HUES64 (cell line): ENCODE results near the gene WWOX.

Source experiments
- H3K27ac ChIP-seq: 2 replicates; pipeline ENCODE4 v1.7.0; 2013; ENCODE audit warnings: low read depth, low read length, inconsistent platforms
- H3K27me3 ChIP-seq: 2 replicates; pipeline ENCODE4 v1.6.1; 2013; ENCODE audit warnings: mild to moderate bottlenecking, low read length; ENCODE audit not compliant: insufficient read depth
- H3K36me3 ChIP-seq: 2 replicates; pipeline ENCODE4 v1.6.1; 2013; ENCODE audit warnings: mild to moderate bottlenecking, low read length; ENCODE audit not compliant: insufficient read depth
- H3K4me1 ChIP-seq: 2 replicates; pipeline ENCODE4 v1.6.1; 2013; ENCODE audit warnings: mild to moderate bottlenecking, low read length, moderate library complexity; ENCODE audit not compliant: insufficient read depth
- H3K4me3 ChIP-seq: 2 replicates; pipeline ENCODE4 v1.5.1; 2013; ENCODE audit warnings: mild to moderate bottlenecking, low read length, moderate library complexity
- H3K9ac ChIP-seq: 2 replicates; pipeline ENCODE4 v1.6.1; 2013; ENCODE audit warnings: mild to moderate bottlenecking, low read depth, low read length
- H3K9me3 ChIP-seq: 2 replicates; pipeline ENCODE4 v1.6.1; 2013; ENCODE audit warnings: low read depth, low read length; ENCODE audit not compliant: insufficient read depth
- WGBS: fragments of 150-250, 120-280 bp; methylation state at CpG from one replicate; pipeline ENCODE4 v1.1.7; 2013; ENCODE audit warnings: missing lambda C conversion rate; 5-methylcytosine and 5-hydroxymethylcytosine counted together

Gene WWOX

GRCh38 chr16:78731785-78732184, 632.3 kb downstream of the WWOX start:
- Histone ChIP-seq H3K9me3 (no peaks in the 10 kb centered on the region), H3K9ac (no peak overlapping the region), H3K27me3 (no peaks in the 10 kb centered on the region), H3K4me3 (no peak overlapping the region), H3K4me1 (no peaks in the 10 kb centered on the region), H3K36me3 (no peaks in the 10 kb centered on the region), H3K27ac (no peak overlapping the region)
- WGBS = 100% methylated on average over 1 of the region's 1 CpG

- WGBS = 94% methylated on average over 6 of the region's 7 CpGs
- no peaks in the 10 kb centered on the region for H3K9me3 ChIP-seq
- H3K27ac ChIP-seq = no peak overlapping the region
Observed at GRCh38 chr16:78732696-78733095, 633.2 kb downstream of the WWOX start.

GRCh38 chr16:78735337-78735736, 635.9 kb downstream of the WWOX start:
- no peak overlapping the region for H3K4me3 ChIP-seq
- H3K4me1 ChIP-seq = no peaks in the 10 kb centered on the region
- H3K36me3 ChIP-seq = no peaks in the 10 kb centered on the region
- no peaks in the 10 kb centered on the region for H3K27me3 ChIP-seq
- H3K9me3 ChIP-seq = no peaks in the 10 kb centered on the region
- no peak overlapping the region for H3K9ac ChIP-seq
- 97% methylated on average over 6 of the region's 6 CpGs for WGBS
- no peak overlapping the region for H3K27ac ChIP-seq

More at GRCh38 chr16:78732696-78733095, 633.2 kb downstream of the WWOX start:
- Histone ChIP-seq H3K4me3 (no peak overlapping the region), H3K27me3 (no peaks in the 10 kb centered on the region), H3K9ac (no peak overlapping the region), H3K4me1 (no peaks in the 10 kb centered on the region), H3K36me3 (no peaks in the 10 kb centered on the region)

DNA sequence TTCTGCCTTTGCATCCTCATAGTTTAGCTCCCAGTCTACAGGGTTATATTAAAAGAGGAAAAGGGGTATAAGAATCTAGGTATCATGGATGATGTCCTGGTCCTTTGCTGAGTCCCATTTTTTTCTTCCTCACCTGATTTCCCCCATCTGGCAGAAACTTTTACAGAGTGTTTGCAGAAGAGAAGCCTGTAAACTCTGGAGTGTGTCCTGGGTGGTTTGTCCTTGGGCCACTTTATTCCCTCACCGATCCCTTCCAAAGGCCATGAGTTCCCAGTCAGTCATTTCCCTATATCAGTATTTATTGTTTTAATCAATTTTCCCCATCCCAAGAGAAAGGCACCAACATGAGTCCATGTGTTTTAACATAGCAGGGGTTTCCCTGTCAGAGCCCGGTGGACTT, 638.2 kb downstream of the WWOX start:
- no peaks in the 10 kb centered on the region for H3K9me3 ChIP-seq
- no peaks in the 10 kb centered on the region for H3K36me3 ChIP-seq
- H3K27ac ChIP-seq = no peak overlapping the region
- H3K4me1 ChIP-seq = no peaks in the 10 kb centered on the region
- WGBS = 98% methylated on average over 1 of the region's 2 CpGs
- no peak overlapping the region for H3K9ac ChIP-seq
- H3K4me3 ChIP-seq = no peak overlapping the region
- H3K27me3 ChIP-seq = no peaks in the 10 kb centered on the region

GRCh38 chr16:78738557-78738956, 639.1 kb downstream of the WWOX start:
- Histone ChIP-seq H3K4me1 (no peaks in the 10 kb centered on the region), H3K36me3 (no peaks in the 10 kb centered on the region), H3K9ac (no peak overlapping the region), H3K27ac (no peak overlapping the region), H3K4me3 (no peak overlapping the region), H3K9me3 (no peaks in the 10 kb centered on the region), H3K27me3 (no peaks in the 10 kb centered on the region)
- WGBS = 94% methylated on average over 5 of the region's 5 CpGs

DNA sequence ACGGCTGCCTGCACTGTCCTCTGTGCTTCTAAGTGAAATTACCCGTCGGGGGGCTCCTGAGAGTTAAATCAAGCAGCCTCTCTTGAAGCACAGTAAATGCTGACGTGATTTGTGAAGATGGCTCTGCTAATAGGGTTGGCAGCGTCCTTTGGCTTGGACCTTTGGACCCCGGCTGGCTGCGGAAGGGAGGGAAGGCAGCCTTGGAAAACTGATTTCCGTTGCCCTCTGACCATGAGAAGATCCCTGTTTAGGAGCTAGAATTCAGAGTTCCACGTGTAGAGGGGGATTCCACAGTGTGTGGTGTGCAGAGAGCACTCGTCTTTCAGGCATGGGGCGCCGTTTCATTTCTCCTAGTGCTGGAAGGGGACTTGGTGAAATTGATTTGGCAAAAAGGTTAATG, 640.8 kb downstream of the WWOX start:
- no peak overlapping the region for H3K27ac ChIP-seq
- H3K36me3 ChIP-seq = no peaks in the 10 kb centered on the region
- H3K4me3 ChIP-seq = no peak overlapping the region
- H3K27me3 ChIP-seq = no peaks in the 10 kb centered on the region
- no peak overlapping the region for H3K9ac ChIP-seq
- 93% methylated on average over 12 of the region's 12 CpGs for WGBS
- no peaks in the 10 kb centered on the region for H3K9me3 ChIP-seq
- no peaks in the 10 kb centered on the region for H3K4me1 ChIP-seq

DNA sequence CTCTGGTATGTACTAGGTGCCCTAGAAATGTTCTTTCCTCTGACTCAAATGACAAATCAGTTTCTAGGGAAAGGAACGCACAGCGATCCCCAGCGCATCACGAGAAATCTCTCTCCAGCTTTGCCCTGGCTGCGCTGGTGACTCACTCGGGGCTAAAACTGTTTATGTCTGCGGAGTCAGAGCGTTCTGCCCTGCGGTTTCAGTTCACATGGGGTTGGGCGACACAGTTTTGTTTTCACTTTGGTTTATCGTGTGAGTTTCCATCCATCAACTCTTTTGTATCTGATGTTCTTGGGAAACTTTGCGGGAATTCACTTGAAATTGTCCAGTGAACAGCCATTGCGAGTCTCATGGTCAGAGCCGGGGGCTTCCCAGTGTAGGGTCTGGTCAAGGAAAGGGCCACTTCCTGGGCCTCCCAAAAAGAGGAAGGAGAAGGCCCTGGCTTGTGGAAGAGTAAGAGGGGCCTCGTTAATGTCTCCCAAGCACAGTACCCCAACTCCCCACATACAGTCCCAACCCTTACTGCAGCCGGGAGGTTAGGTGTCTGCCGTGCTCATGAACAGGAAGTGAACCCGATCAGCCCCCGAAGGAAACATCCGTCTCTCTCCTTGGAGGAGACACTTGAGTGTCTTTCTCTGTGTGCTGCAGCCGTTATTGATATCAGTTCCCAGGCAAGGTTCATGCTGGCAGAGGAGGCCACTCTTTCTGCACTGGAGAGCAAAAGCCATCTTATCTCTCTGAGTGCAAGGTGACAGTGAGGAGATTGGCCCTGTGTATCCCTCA, 643.2 kb downstream of the WWOX start:
- Histone ChIP-seq H3K4me1 (no peaks in the 10 kb centered on the region), H3K27ac (no peak overlapping the region), H3K9me3 (0 out of 2 replicates have a peak, but pooled peaks cover 2% of the 10 kb centered on the region), H3K27me3 (no peaks in the 10 kb centered on the region), H3K36me3 (no peaks in the 10 kb centered on the region), H3K4me3 (no peak overlapping the region), H3K9ac (no peak overlapping the region)
- 93% methylated on average over 21 of the region's 21 CpGs for WGBS

DNA sequence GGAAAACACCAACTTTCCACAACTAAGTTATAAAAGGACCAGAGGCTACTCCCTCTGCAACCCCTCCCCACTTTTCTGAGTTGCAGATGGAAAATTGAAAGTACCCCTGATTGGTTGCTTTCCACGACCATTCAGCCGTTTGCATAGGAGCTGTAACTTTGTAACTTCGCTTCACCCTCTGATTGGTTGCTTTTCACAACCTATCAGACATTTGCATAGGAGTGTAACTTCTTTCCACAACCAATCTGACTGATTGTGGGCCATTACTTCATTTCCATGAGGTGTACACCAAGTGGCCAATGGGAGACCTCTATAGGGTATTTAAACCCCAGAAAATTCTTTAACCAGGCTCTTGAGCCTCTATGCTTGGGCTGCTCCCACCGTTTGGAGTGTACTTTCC, 644.1 kb downstream of the WWOX start:
- Histone ChIP-seq H3K27ac (no peak overlapping the region), H3K4me3 (no peak overlapping the region), H3K9ac (no peak overlapping the region), H3K36me3 (no peaks in the 10 kb centered on the region), H3K9me3 (0 out of 2 replicates have a peak, but pooled peaks cover 2% of the 10 kb centered on the region), H3K4me1 (no peaks in the 10 kb centered on the region), H3K27me3 (no peaks in the 10 kb centered on the region)
- WGBS = 95% methylated on average over 4 of the region's 4 CpGs

GRCh38 chr16:78744099-78744498, 644.6 kb downstream of the WWOX start:
- Histone ChIP-seq H3K9me3 (0 out of 2 replicates have a peak, but pooled peaks cover 2% of the 10 kb centered on the region), H3K36me3 (no peaks in the 10 kb centered on the region), H3K4me1 (no peaks in the 10 kb centered on the region), H3K4me3 (no peak overlapping the region), H3K27me3 (no peaks in the 10 kb centered on the region), H3K27ac (no peak overlapping the region), H3K9ac (no peak overlapping the region)
- WGBS = 94% methylated on average over 5 of the region's 5 CpGs

- WGBS = 85% methylated on average over 3 of the region's 3 CpGs
- Histone ChIP-seq H3K27me3 (no peaks in the 10 kb centered on the region), H3K9ac (no peak overlapping the region), H3K9me3 (0 out of 2 replicates have a peak, but pooled peaks cover 2% of the 10 kb centered on the region), H3K4me1 (no peaks in the 10 kb centered on the region), H3K4me3 (no peak overlapping the region), H3K36me3 (no peaks in the 10 kb centered on the region), H3K27ac (no peak overlapping the region)
Observed at GRCh38 chr16:78744796-78745107, 645.3 kb downstream of the WWOX start.

GRCh38 chr16:78745108-78746019, 645.9 kb downstream of the WWOX start:
- H3K27ac ChIP-seq = no peak overlapping the region
- H3K36me3 ChIP-seq = no peaks in the 10 kb centered on the region
- WGBS = 83% methylated on average over 7 of the region's 7 CpGs
- H3K9me3 ChIP-seq = 0 out of 2 replicates have a peak, but pooled peaks cover 2% of the 10 kb centered on the region
- H3K27me3 ChIP-seq = no peaks in the 10 kb centered on the region
- H3K4me1 ChIP-seq = no peaks in the 10 kb centered on the region
- H3K4me3 ChIP-seq = no peak overlapping the region
- H3K9ac ChIP-seq = no peak overlapping the region
